Measurements from ENCODE around the gene CELA2A.
"Not testable (repeated sequence)": the region's sequence is repeated elsewhere in the genome, so short reads cannot be mapped to it uniquely, and the experiment has no call there.

Gene CELA2A

GRCh38 chr1:15444468-15445389 lies 11.8 kb upstream of the CELA2A start:
- DNase-seq (ENCODE audit: low read depth in 3 of 3), result no peak

GRCh38 chr1:15445390-15446122 lies 11.0 kb upstream of the CELA2A start:
- no peak for DNase-seq (ENCODE audit: low read depth in 3 of 3)

GRCh38 chr1:15446212-15446611 lies 10.3 kb upstream of the CELA2A start:
- no peak for DNase-seq (ENCODE audit: low read depth in 3 of 3)

GRCh38 chr1:15448877-15449462 lies 7.6 kb upstream of the CELA2A start:
- DNase-seq (ENCODE audit: low read depth in 3 of 3), result no peak

- no peak for DNase-seq (ENCODE audit: low read depth in 3 of 3)
These were observed 7.0 kb upstream of the CELA2A start for GRCh38 chr1:15449567-15449966.

GRCh38 chr1:15451014-15451722 lies 5.4 kb upstream of the CELA2A start:
- no peak for DNase-seq (ENCODE audit: low read depth in 3 of 3)

- no peak for DNase-seq (ENCODE audit: low read depth in 3 of 3)
These were observed 4.3 kb upstream of the CELA2A start for GRCh38 chr1:15452216-15452615.

- no peak for DNase-seq (ENCODE audit: low read depth in 3 of 3)
These were observed 3.5 kb upstream of the CELA2A start for GRCh38 chr1:15452866-15453571.

- no peak for DNase-seq (ENCODE audit: low read depth in 3 of 3)
These were observed 2.8 kb upstream of the CELA2A start for GRCh38 chr1:15453734-15454133.

- no peak for DNase-seq (ENCODE audit: low read depth in 3 of 3)
These were observed 2.3 kb upstream of the CELA2A start for GRCh38 chr1:15454256-15454655.

GRCh38 chr1:15455522-15455921 lies 1.0 kb upstream of the CELA2A start:
- no peak for DNase-seq (ENCODE audit: low read depth in 3 of 3)

- no peak for DNase-seq (ENCODE audit: low read depth in 3 of 3)
These were observed 1.1 kb downstream of the CELA2A start for GRCh38 chr1:15457585-15457984.

GRCh38 chr1:15458388-15458787 lies 1.9 kb downstream of the CELA2A start:
- not testable (repeated sequence) for DNase-seq (ENCODE audit: low read depth in 3 of 3)

GRCh38 chr1:15459771-15460707 lies 3.5 kb downstream of the CELA2A start:
- no peak for DNase-seq (ENCODE audit: low read depth in 3 of 3)

- DNase-seq (ENCODE audit: low read depth in 3 of 3), result no peak
These were observed 4.2 kb downstream of the CELA2A start for GRCh38 chr1:15460708-15461095.

- DNase-seq (ENCODE audit: low read depth in 3 of 3), result not testable (repeated sequence)
These were observed 6.7 kb downstream of the CELA2A start for GRCh38 chr1:15463064-15463800.

GRCh38 chr1:15463926-15464322 lies 7.4 kb downstream of the CELA2A start:
- DNase-seq (ENCODE audit: low read depth in 3 of 3), result not testable (repeated sequence)

- DNase-seq (ENCODE audit: low read depth in 3 of 3), result no peak
These were observed 9.1 kb downstream of the CELA2A start for GRCh38 chr1:15465674-15466073.

GRCh38 chr1:15466955-15467625 lies 10.6 kb downstream of the CELA2A start:
- DNase-seq (ENCODE audit: low read depth in 3 of 3), result not testable (repeated sequence)

Measured in stimulated activated CD4-positive, alpha-beta T cell treated with anti-CD3 and anti-CD28 coated beads, TNF-alpha, amount 100 ng/mL, for 4 hours (primary cell).